VCaP (cell line): Measurements from ENCODE around the gene ARHGAP11A.

Experiments
- H3K27ac ChIP-seq: fragments of 450-650 bp; 2 replicates; pipeline ENCODE4 v1.5.1; 2017
- TF ChIP-seq, protein P1 (sequence below): fragments of 450-650 bp; conservative IDR thresholded peaks from 2 replicates; pipeline ENCODE4 v1.5.1; 2017; ENCODE audit warnings: mild to moderate bottlenecking, moderate library complexity

Gene ARHGAP11A

GRCh38 chr15:32667321-32667720, 52.0 kb downstream of the ARHGAP11A start:
- TF ChIP-seq, protein P1, sequence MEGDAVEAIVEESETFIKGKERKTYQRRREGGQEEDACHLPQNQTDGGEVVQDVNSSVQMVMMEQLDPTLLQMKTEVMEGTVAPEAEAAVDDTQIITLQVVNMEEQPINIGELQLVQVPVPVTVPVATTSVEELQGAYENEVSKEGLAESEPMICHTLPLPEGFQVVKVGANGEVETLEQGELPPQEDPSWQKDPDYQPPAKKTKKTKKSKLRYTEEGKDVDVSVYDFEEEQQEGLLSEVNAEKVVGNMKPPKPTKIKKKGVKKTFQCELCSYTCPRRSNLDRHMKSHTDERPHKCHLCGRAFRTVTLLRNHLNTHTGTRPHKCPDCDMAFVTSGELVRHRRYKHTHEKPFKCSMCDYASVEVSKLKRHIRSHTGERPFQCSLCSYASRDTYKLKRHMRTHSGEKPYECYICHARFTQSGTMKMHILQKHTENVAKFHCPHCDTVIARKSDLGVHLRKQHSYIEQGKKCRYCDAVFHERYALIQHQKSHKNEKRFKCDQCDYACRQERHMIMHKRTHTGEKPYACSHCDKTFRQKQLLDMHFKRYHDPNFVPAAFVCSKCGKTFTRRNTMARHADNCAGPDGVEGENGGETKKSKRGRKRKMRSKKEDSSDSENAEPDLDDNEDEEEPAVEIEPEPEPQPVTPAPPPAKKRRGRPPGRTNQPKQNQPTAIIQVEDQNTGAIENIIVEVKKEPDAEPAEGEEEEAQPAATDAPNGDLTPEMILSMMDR, result no peak
- H3K27ac ChIP-seq, result no peak overlapping the region

DNA sequence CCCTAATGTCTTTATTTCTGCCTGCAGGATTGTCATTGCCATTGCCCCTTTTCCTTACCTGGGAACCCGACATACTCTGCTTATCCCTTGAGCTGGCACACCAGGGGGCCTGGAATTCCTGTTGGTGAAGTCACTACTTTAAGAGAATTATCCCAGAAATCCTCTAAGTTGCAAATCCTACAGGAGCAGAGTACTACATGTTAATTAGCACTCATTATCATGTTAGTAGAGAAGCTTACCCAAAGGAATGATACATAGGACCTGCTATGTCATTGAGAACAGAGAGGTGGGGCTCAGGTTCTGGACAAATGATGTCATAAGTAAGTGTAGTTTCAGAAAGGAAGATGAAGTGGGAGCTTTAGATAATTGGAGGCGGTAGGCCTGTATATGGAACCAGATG, 53.6 kb downstream of the ARHGAP11A start:
- no peak overlapping the region for H3K27ac ChIP-seq
- TF ChIP-seq, protein P1, result no peak

- H3K27ac ChIP-seq, result no peak overlapping the region
- TF ChIP-seq, protein P1, result no peak
Observed at GRCh38 chr15:32669896-32670611, 54.8 kb downstream of the ARHGAP11A start.

- TF ChIP-seq, protein P1, result no peak
- H3K27ac ChIP-seq, result no peak overlapping the region
Observed at GRCh38 chr15:32670623-32671022, 55.3 kb downstream of the ARHGAP11A start.

GRCh38 chr15:32671339-32672325, 56.3 kb downstream of the ARHGAP11A start:
- no peak overlapping the region for H3K27ac ChIP-seq
- TF ChIP-seq, protein P1, result no peak

GRCh38 chr15:32674681-32675080, 59.4 kb downstream of the ARHGAP11A start:
- TF ChIP-seq, protein P1, result no peak
- H3K27ac ChIP-seq, result no peak overlapping the region

- H3K27ac ChIP-seq, result peak overlapping the region; percentile 73; the same call in 1 of the 2 replicates
- TF ChIP-seq, protein P1, result no peak
Observed at GRCh38 chr15:32675466-32675865, 60.2 kb downstream of the ARHGAP11A start.
